ENCODE results near the gene MACROD2. TPM values are rescaled to one million over a fixed set of nuclear protein-coding genes. Genes with fewer than 3 reads are reported as not detected.

Gene MACROD2
- total RNA-seq, 1 donor from 2014 or later = not detected

DNA sequence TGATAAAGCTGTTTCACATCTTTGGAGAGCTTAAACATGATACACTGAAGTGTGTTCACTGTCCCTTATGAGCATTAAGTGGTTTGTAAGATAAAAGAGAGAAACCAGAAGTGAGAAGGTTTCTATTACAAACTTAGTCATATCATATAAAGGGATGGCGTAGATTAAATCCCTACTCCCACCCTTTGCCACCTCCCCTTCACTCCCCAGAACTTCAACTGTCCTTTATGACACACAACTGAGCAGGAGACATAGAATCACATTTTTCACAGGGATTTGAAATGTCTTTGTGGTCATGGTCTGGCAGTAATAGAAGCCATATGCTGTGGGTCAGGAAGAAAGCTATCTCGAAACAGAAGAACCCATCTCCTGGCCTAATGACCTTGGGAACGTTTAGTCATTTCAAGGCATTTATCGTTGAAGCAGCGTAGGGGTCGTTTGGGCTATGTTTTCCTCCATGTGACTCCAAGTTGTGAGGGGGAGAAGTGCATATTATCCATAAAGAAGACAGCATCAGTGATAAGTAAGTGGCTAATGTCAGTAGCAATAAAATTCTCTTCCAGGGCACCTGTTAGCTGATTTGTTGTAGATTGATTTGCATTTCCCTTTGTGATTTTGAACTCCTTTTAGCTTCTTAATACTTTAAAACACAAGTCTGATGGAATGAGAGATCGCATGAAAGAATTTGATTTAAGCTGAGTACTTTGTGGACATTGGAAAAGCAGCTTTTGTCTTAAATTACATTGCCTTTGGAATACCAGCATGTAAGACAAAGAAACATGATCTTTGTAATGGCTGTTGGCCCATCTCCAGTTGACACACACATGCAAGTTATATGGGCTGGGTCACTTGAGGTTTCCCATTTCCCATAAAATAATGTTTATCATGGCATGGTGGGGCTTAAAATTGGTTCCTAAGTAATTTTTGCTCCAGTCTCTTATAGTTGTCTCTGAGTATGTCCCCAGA is 843.6 kb downstream of the MACROD2 start:
- intact Hi-C loops (cut with micrococcal nuclease) = no loop called here

- intact Hi-C loops (cut with micrococcal nuclease) = no loop called here
These were observed 850.2 kb downstream of the MACROD2 start for GRCh38 chr20:14845199-14846160.

DNA sequence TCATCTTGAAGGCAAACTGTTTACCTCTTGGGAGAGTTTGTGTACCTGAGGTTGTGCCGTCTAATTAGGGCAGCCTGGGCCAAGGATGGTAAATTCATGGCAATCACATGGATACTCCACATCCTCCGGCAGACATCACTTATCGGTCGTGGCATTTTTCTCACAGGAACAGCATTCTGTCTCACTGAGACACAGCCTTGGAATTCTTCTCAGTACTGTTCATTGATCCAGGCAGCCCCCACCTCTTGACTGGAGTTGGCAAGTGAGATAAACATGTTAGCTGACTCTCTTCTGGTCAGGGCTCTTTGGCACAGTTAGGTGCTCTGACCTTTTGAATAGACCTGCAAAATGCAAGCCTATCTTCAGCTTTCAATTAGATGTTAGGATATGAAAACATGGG is 853.5 kb downstream of the MACROD2 start:
- intact Hi-C loops (cut with micrococcal nuclease) = no loop called here

DNA sequence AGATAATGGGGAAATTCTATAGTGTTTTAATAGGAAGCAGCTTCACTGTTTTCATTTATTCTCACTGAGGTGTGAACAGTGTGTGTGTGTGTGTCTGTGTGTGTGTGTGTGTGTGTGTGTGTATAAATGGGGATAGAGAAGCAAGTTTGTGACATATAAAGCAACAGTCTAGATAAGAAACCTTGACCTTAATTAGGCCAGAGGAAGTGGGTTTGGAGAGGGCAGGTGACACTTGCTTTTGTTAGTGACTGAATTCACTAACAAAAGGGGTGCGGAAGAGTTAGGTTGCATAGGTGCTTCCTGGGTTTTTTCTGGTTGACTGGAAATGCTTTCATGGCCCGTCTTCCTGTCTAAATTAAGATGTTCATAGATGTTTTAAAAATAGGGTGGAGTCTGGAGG is 857.8 kb downstream of the MACROD2 start:
- intact Hi-C loops (cut with micrococcal nuclease) = no loop called here

DNA sequence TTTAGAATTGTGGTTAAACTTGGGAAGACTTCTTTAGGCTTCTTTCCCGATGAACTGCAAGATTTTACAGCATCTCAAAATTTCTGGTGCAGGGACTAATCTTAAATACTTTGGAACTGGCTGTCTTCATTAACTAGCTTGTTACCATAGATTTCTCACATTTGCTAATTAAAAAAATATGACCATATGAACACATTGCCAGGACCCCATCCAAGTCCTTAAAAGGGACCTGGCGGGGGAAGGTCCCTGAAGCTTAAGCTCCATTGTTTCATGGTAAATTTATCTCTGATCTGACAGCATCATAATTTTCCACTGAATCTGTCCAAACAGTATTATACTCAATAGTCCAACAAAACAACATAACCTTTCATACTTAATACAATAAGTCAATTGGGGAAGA is 859.9 kb downstream of the MACROD2 start:
- intact Hi-C loops (cut with micrococcal nuclease) = no loop called here

DNA sequence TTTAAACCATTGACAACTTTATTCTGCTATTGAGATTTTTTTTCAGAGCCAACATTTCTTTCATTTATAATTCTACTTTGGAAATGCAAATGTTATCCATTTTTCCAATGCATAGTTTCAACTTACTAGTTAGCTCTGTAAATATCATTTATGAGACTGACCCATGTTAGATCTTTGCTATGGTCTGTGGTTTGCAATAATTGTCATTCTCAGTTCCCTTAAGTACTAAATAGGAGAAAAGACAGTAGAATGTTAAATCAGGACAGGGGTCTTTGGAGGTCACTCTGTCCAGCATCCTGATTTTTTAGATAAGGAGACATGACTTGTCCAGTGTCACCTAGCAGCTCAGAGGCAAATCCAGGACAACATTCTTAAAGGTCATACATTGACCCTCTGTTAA is 864.3 kb downstream of the MACROD2 start:
- intact Hi-C loops (cut with micrococcal nuclease) = loop anchor here (2.0 kb wide), 1 partner anchor 95 kb away; no protein-coding TSS in a partner anchor

GRCh38 chr20:14860410-14860814 is 865.1 kb downstream of the MACROD2 start:
- intact Hi-C loops (cut with micrococcal nuclease) = loop anchor here (2.0 kb wide), 1 partner anchor 94 kb away; no protein-coding TSS in a partner anchor

- intact Hi-C loops (cut with micrococcal nuclease) = loop anchor here (2.0 kb wide), 1 partner anchor 94 kb away; no protein-coding TSS in a partner anchor
These were observed 865.8 kb downstream of the MACROD2 start for GRCh38 chr20:14861028-14861699.

GRCh38 chr20:14865169-14865568 is 869.9 kb downstream of the MACROD2 start:
- intact Hi-C loops (cut with micrococcal nuclease) = no loop called here

DNA sequence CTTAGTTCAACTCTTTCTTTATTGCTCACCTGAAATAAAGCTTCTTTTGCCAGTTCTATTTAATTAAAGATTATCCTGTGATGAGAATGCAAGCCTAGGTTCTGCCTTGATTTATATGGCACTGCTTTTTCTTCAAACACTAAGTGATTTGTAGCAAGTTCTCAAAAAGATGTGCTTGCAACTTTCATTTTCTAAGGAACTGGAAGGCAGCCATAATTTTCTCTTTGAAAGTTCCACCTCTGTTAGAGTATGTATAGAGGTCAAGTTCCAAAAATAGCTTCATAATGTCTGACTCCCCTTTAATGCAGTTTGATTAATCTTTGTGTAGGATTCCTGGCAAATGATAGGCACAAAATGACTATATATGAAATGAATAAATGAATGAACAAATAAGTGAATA is 870.4 kb downstream of the MACROD2 start:
- intact Hi-C loops (cut with micrococcal nuclease) = no loop called here

DNA sequence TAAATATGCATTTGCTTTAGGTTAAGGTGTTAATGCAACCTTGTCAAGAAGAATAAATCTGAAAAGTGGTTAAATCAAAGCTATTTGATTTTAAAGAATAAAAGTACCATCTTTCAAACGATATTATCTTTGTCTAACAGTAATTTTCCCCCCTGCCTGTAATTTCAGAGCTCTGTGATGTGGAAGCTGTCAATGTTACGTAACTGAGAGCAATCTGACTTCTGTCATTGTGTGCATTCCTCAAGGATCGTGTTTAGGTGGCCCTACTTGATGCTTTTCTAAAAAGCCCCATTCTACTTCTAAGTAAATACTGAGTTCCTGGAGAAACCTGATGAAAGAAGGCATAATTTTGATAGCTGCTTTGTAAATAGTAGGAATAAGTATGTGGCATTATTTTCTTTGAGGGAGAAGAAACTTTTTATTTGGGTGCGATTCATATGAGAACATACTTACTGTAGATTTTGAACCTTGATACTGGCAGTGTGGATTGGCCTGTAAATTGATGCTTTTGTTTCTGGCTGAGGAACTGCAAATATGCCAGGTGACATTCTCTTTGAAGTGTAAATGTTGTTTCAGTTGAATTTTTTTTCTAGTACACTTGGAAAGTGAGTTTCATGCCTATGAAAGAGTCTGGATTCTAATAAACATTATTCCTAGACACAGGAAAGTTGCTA is 871.7 kb downstream of the MACROD2 start:
- intact Hi-C loops (cut with micrococcal nuclease) = no loop called here

DNA sequence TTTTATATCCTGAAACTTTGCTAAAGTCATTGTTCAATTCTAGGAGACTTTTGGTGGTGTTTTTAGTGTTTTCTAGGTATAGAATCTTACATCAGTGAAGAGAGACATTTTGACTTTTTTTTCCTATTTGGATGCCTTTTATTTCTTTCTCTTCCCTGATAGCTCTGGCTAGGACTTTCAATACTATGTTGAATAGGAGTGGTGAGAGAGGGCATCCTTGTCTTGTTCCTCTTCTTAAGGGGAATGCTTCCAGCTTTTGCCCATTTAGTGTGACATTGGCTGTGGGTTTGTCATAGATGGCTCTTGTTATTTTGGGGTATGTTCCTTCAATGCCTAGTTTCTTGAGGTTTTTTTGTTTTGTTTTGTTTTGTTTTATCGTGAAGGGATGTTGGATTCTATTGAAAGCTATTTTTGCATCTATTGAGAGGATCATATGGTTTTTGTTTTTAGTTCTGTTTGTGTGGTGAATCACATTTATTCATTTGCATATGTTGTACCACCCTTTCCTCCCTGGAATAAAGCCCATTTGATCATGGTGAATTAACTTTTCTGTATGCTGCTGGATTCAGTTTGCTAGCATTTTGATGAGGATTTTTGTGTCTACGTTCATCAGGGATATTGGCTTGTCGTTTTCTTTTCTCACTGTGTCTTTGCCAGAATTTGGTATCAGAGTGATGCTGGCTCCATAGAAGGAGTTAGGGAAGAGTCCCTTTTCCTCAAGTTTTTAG is 882.1 kb downstream of the MACROD2 start:
- intact Hi-C loops (cut with micrococcal nuclease) = no loop called here

- intact Hi-C loops (cut with micrococcal nuclease) = no loop called here
These were observed 883.3 kb downstream of the MACROD2 start for GRCh38 chr20:14878676-14879019.

GRCh38 chr20:14879020-14879697 is 883.8 kb downstream of the MACROD2 start:
- intact Hi-C loops (cut with micrococcal nuclease) = no loop called here

- intact Hi-C loops (cut with micrococcal nuclease) = no loop called here
These were observed 884.5 kb downstream of the MACROD2 start for GRCh38 chr20:14879839-14880238.

- intact Hi-C loops (cut with micrococcal nuclease) = no loop called here
These were observed 886.2 kb downstream of the MACROD2 start for GRCh38 chr20:14881518-14881917.

GRCh38 chr20:14882157-14882556 is 886.8 kb downstream of the MACROD2 start:
- intact Hi-C loops (cut with micrococcal nuclease) = no loop called here

GRCh38 chr20:14882846-14883245 is 887.5 kb downstream of the MACROD2 start:
- intact Hi-C loops (cut with micrococcal nuclease) = no loop called here

DNA sequence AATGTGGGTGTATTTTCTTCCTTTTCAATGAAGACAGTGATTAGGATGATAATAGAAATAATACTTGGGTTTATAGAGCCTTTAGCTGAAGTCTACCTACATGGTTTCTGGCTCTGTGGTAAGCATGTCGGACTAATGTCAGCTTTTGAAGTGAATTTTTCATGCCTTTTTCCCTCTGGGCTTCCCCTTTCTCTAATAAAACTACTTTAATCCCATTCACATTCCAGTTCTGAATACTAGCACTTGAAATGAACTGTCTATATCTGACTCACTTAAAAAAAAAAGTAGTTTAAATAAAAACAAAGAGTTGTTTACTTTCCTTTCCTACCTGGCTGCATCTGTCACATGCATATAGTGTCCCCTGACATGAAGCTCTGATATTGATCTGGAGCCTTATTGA is 888.0 kb downstream of the MACROD2 start:
- intact Hi-C loops (cut with micrococcal nuclease) = no loop called here

All from T-helper 1 cell treated with Interleukin-12 subunit alpha and Interleukin-12 subunit beta and Interleukin-4 antibody, amounts not matched to agents 30 ng/mL and 1 ng/mL, for 36 hours (primary cell).